GM19467 (cell line): ENCODE data around the gene NKD1.
"Not testable (repeated sequence)": the region's sequence is repeated elsewhere in the genome, so short reads cannot be mapped to it uniquely, and the experiment has no call there.

Source experiments
- ATAC-seq: cut with Tn5 transposase; IDR thresholded peaks from one replicate; pipeline ENCODE4 v1.9.1; 2021; ENCODE audit warnings: mild to moderate bottlenecking, moderate library complexity; ENCODE audit not compliant: unreplicated experiment

Gene NKD1

GRCh38 chr16:50576403-50577113, 28.4 kb downstream of the NKD1 start:
- no peak for ATAC-seq

DNA sequence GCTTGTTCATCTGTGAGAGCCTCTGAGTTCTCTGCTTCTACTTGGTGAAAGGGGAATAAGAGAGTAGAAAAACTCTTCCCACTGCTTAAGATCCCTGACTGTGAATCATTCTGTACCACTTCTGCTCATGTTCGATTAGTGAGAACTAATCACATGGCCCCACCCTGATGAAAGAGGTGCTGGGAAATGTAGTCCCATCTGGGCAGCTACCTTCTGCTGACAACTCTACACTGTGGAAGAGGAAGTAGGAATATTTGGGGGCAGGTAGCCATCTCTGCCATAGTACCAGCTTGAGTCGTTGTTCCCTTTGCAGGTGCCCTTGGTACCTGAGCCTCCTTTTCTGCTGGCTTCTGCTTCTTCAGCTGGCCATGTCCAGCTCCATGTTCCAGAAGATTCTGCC, 29.9 kb downstream of the NKD1 start:
- no peak for ATAC-seq

GRCh38 chr16:50579373-50579772, 31.2 kb downstream of the NKD1 start:
- not testable (repeated sequence) for ATAC-seq

DNA sequence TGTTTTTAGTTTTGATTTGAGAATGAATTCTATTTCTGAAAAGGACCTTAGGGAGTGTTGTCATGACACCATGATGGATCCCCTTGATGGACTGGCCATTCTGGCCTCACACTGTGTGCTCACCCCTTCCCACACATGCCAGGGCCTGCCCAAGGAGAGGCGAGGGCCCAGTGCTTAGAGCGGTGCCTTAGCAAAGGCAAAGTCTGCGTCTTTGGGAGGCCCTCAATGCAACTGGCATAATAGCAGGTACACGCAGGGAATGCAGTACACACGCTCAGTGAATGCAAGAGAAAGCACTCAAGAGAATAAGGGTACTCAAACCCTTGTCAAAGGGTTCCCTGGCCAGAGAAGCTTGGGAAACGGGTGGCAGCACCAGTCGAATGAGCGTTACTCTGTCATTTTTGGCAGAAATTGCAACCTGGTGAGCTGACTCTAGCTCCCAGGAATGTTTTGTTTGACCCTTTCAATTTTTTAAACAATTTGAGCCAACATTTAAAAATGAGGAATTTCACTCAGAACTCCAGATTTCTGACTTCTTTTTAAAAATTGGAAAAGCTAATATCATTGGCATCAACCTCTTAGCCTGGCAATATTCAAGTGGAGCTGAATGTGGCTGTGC, 32.1 kb downstream of the NKD1 start:
- no peak for ATAC-seq

DNA sequence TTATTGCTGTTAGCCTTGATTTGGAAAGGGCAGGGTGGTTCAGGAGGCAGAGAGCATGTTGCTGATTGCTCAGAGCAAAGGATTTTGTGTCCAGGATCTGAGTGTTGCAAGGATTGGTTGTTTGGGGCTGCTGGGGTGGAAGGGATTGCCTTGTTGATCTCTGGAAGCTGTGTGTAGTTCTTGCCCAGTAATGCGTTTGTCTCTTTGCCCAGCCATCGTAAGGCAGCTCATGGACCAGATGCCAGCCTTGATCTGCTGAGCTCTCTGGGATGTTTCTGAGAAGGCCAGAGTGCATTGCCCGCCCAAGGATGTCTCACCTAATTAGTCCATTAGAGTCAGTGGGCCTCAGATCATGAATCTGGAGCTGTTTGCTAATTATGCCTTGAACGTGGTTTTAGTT, 33.6 kb downstream of the NKD1 start:
- ATAC-seq: no peak

- ATAC-seq: no peak
Measured at GRCh38 chr16:50583211-50583610, 35.0 kb downstream of the NKD1 start.

GRCh38 chr16:50584033-50584722, 36.0 kb downstream of the NKD1 start:
- ATAC-seq: no peak

- no peak for ATAC-seq
Measured at GRCh38 chr16:50585331-50585776, 37.2 kb downstream of the NKD1 start.

DNA sequence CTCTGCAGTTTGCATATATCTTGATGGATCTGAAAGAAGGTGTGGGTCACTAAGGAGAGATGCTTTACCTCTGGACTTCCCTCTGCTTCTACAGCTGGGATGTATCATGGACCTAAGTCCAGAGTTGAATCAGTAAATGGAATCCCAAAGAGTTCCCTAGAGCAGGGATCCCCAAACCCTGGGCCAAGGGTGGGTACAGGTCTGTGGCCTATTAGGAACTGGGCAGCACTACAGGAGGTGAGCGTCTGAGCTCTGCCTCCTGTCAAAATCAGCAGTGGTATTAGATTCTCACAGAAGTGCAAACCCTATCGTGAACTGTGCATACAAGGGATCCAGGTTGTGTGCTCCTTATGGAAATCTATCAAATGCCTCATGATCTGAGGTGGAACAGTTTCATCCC, 39.3 kb downstream of the NKD1 start:
- no peak for ATAC-seq

DNA sequence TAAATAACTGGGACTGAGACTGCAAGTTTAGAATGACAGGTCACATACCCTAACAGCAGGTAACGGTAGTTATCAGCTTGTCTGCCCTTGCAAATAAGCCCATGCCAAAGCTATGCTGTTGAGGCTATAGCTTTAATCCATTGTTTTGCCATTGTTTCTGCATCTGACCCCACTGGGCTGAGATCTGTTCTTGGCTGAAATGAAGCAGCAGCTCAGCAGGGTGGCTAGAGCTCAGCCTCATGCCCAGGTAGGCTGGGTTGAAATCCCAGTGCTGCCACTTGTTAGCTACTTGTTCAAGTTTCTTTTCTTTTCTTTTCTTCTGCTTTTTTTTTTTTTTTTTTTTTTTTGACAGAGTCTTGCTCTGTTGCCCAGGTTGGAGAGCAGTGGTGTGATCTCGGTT, 40.1 kb downstream of the NKD1 start:
- no peak for ATAC-seq

- ATAC-seq: no peak
Measured at GRCh38 chr16:50591209-50591608, 43.0 kb downstream of the NKD1 start.

- no peak for ATAC-seq
Measured at GRCh38 chr16:50591800-50592771, 43.9 kb downstream of the NKD1 start.

DNA sequence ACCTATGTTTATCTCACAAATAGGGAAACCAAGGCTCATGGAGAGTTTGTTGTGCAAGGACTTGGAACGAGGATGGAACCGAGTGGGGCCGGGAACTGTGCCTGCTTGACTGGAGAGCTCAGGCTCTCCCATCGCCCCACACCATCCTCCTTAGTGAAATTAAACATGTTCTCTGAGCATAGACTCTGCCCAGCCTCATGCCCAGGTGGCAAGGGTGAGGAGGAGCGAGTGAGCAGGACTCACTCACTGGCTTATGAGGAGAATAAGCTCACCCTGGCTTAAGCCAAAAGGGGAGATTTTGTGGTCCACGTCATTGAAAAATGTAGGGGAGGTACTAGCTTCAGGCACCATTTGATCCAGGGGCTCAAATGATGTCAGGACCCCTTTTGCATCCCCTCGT, 44.8 kb downstream of the NKD1 start:
- no peak for ATAC-seq

- no peak for ATAC-seq
Measured at GRCh38 chr16:50593410-50594150, 45.4 kb downstream of the NKD1 start.

DNA sequence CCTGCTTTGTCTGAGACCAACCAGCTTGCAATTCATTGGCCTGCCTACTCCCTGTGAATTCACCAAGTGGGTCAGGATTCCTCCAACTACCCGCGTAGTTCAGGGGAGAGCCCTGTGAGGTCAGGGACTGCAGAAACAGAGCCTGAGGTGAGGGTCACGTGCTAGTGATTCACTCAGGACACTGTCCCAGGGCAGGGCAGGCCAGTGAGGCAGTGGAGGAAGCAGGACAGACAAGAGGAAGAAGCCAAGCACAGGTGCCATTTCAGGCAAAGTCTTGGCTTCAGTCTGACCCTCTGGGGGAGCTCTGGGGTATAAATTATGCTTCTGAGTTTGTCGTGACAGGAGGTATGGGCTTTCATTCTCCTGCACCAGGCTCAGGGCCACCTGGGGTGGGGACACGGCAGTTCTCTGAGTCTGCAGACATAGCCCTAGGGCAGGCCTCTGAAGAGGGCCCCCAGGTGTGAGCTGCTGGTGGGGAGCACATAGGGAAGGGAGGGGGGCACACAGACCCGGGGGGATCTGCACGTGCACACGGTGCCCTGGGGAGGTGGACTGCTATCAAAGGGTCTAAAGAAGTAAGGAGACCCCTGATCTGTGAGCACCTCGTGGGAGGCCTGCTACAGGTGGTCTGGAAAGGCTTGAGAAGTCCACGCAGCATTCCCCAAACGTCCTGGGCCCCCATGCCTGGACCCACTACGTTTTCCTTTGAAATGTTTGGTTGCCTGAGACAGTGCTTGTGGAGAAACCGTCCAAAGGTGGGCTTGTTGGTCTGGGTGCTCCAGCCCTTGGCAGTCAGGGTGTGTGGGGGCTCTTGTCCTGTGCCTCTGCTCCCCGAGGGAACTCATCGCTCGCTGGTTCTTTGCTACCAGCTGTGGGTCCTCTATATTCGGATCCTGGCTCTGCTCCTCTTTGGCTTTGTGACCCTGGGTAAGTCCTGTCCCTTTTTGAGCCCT, 46.4 kb downstream of the NKD1 start:
- ATAC-seq: no peak

DNA sequence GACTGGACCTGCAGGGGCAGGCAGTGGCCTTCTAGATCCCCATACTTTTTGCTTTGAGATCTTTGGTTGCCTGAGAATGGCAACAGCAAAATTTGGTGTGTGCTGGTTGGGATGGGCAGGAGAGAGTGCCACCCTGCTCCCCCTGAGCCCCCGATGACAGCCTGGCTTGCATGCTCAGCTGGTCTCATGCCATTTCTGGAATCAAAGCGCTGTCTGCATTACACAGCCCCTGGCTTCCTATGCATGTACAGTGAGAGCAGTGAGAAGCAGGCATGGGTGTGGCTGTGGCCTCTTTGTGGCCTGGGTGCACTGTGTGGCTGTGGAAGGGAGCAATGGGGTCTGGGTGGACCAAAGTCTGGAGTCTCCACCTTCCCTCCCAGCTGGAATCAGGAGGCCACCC, 47.7 kb downstream of the NKD1 start:
- ATAC-seq: no peak

GRCh38 chr16:50596762-50597450, 48.7 kb downstream of the NKD1 start:
- no peak for ATAC-seq

- no peak for ATAC-seq
Measured at GRCh38 chr16:50597563-50598255, 49.5 kb downstream of the NKD1 start.
